Stimulated activated CD4-positive, alpha-beta T cell treated with anti-CD3 and anti-CD28 coated beads, Interleukin-1b, Interleukin-23, amount 100 ng/mL, for 4 hours (primary cell): ENCODE results near the gene PRDM4.
"Not testable (repeated sequence)": the region's sequence is repeated elsewhere in the genome, so short reads cannot be mapped to it uniquely, and the experiment has no call there.

Experiments used
- DNase-seq, 2 donors: peaks; one replicate each; pipeline ENCODE4 v3.0.0-alpha.2; 2020; ENCODE audit warnings: low read depth in 2 of 2

The PRDM4 gene

DNA sequence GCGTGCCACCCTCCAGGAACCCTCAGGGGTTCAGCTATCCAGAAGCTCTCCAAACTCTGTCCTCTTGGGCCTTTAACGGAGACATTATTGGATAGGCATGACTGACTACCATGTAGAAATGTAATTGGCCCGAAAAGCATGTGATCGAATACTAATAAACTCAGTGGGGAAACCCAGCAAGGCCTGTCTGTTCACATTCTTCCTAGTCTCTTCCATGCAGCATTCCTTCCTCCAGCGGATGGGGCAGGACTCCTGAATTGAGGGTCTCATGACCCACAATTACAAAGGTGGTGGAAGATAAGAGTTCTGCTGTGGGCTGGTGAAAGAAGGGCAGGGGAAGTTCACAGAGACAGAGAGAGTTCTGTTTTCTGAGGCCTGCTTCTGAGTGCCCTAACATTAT, 6.5 kb upstream of the PRDM4 start:
- no peak for DNase-seq

DNA sequence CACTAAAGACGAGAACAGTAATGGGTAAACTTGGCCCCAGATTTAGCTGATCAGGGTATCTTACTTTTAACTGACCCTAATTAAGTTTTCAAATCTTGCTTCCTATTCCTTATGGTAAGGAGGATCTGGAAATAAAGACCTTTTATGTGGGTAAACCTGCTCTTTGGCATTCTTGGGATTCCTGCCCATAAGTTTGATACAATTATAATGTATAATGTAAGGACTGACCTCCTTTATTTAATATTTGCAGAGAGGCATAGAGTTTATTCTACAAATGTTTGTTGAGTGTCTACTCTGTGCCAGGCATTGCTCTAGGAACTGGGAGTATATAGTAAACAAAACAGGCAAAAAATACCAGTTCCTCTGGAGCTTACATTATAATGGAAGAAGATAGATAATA, 4.4 kb upstream of the PRDM4 start:
- DNase-seq, result no peak

DNA sequence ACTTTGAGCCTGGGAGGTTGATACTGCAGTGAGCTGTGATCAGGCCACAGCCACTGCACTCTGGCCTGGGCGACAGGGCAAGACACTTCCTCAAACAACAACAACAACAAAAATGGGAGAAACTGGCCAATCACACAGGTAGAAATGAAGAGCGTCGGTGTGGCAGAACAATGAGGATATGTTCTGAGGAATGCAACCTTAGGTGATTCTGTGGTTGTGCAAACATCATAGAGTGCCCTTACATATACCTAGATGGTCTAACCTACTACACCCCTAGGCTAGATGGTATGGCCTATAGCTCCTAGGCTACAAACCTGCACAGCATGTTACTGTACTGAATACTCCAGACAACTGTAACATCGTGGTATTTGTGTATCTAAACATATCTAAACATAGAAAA, 3.7 kb upstream of the PRDM4 start:
- DNase-seq, result no peak

DNA sequence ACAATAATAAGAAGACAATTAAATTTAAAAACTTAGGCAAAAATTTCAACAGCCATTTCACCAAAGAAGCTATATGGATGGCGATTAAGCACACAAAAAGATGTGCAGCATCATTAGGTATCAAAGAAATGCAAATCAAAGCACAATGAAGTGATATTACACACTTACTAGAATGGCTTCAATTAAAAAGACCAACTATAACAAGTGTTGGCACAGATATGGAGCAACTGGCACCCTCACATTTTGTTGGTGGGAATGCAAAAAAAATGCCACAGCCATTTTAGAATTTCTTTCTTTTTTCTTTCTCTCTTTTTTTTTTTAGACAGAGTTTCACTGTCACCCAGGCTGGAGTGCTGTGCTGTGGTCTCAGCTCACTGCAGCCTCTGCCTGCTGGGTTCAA, 1.9 kb upstream of the PRDM4 start:
- no peak for DNase-seq

DNA sequence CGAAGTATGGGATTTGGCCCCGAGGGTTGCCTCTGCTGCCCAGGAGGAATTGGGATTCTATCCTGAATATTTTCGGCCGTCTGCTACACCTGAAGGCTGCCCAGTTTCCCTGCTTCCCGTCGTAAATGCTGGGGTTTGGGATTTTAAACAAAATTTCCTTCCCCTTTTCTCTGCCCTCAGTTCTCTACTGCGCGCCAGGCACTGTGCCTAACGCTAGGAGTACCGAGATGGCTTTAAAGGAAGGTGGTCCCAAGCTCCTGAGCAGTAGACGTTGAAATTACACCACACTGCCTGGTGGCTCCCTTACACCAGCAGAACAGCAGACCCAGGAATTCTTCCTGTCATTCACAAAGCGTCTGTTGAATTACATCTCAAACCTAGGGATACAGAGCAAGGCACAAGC, 566 bp upstream of the PRDM4 start:
- no peak for DNase-seq

DNA sequence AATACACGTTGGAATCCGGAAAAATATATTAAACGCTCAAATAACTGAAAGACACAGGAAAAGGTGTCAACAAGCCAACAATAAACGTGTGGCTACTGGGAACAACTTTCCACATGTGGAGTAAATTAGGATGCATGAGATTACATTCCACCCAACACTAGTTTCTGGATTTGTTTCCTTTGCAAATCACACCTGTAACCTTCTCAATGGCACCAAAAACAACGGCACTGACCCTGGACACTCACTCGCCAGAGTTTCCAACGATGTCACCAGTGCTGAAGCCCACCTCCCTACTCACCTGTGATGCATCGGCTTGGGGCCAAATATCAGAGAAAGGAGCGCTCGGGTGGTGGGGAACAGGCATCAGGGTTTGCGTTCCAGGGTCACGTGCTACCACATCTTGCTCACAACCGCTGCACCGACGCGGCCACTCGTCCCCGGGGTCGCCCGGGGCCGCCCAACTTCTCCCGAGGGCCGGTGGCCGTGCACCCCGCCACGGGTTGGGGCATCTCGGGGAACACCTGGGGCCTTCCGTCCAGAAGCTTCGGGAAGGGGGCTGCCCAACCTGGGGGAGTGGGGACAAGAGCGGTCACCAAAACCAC, 629 bp downstream of the PRDM4 start:
- DNase-seq, result peak in 1 of 2 donors; percentile 19

DNA sequence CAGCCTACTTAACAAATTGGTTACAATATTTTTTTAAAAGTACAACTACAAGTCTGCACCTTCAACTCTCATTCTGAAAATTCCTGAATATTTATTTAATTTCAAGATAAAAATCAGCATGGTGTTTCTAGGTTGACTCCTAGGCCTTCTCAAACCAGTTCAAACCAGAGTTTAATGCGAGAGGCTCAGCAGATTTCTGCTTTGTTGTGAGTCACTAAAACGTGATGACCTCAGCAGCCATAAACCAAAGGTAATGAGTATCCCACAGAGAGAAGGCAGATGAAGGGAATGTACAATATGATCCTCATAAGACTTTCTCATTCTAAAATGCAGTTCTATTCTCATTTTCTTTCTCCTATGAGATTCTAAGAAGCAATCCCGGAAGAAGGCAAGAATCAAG, 1.5 kb downstream of the PRDM4 start:
- peak in 1 of 2 donors; percentile 14 for DNase-seq

DNA sequence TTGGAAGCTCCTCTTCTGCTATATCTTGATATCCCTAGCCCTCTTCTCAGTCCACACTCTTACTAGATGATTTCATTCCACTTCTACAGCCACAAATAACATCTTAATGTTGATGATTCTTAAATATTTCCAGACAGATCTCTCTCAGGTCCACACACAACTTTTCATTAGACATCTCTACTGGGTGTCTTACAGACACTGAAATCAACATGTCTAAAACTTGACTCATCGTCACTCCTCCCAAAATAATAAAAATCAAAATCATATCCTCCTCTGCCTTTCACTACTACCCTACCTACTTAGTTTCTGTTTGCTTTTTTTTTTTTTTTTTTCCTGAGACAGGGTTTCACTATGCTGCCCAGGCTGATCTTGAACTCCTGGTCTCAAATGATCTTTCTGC, 11.9 kb downstream of the PRDM4 start:
- no peak for DNase-seq

DNA sequence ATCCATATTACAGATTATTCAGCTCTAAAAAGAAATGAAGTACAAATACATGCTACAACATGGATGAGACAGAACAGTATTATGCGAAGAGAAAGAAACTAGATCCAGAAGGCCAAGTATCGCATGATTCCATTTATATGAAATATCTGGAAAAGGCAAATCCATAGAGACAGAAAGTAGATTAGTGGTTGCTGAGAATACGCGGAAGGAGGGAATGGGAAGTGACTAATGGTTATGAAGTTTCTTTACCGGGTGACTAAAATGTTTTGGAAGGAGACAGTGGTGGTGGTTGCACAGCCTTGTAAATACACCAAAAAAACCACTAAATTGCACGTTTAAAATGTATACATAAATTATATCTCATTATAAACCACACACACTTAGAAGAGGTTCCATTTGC, 12.5 kb downstream of the PRDM4 start:
- DNase-seq, result no peak

DNA sequence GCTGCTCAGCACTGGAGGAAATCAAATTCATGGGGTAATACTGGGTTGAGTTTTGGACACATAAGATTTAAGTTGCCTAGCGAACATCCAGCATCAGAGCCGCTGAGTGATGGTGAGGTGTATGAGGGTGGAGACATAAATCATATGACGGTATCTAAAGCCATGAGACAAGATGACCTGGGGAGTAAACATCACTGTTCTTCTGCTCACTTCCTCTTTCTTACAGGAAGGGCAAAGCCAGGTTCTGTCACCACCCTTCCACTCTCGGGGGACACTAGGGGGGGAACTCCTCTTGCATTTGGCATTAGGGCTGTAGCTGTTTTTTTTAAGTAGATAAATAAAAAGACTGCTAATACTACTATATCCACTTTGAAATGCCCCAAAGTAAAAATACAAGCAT, 24.0 kb downstream of the PRDM4 start:
- DNase-seq, result no peak

DNA sequence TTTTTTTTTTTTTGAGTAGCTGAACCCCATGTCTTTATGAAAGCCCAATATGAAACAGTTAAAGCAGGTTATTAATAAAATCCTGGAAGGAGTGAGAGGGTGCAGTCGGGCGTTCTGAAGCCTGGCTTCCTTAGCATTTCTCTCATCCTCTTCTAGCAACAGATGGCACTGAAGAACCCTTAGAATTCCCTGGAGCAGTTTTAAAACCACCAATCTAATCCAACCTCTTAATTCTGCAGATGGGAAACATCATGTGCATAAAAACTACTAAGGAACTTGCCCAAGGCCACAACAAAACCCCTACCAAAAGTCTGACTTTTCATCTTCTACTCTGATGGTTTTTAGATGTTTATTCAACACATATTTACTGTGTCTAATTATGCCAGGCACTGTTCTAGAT, 25.2 kb downstream of the PRDM4 start:
- DNase-seq, result no peak

DNA sequence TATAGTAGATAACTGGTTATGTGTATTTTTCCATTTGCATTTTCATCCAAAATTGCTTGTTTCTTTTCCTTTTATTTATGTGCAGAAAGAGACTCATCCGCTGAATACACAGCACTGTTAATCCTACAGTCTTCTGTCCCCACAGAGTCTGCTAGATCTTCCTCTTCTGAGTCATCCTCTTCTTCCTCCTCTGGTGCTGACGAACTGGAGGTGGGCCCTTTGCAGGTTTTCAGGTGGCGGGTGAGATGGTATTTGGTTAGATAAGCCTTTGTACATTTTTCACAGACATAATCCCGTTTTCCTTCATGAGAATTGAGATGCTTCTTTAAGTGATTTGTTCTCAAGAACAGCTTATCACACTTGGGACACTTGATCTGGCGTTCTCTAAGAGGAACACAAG, 26.8 kb downstream of the PRDM4 start:
- DNase-seq, result no peak

DNA sequence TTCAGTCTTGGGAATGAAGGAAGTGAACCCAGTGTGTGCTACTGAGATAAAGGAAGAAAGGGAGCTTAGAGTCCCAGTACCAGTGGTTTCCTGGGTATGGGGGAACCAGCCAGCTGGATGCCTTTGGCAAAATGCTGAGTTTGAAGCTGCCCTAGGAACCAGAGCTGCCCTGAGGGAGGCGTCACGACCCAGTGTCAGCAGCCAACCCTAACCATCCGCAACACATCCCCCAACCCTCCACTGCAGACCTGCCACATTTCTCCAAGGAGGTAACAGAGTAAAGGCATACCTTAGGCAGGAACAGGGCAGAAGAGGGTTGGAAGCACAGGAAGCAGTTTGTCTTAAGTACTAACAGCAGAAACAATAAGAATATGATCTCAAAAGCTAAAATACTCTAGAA, 28.6 kb downstream of the PRDM4 start:
- no peak for DNase-seq

DNA sequence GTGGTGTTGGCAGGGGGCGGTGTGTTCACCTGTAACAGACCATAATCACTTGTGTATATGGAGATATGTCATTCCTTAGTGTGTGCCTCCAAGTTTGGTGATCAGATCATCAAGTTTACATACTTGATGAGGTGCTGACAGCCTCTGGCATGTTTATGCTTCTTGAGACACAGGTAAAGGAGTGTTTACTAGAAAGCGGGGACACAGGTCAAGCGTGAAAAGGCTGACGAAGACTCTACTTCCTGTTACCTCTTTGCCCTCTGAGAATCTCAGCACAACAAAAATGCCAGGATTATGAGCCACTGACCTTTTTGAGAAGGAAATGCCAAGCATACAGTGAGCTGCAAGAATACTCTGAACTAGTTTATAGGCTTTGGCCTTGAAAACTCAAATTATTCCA, 29.6 kb downstream of the PRDM4 start:
- DNase-seq, result no peak

DNA sequence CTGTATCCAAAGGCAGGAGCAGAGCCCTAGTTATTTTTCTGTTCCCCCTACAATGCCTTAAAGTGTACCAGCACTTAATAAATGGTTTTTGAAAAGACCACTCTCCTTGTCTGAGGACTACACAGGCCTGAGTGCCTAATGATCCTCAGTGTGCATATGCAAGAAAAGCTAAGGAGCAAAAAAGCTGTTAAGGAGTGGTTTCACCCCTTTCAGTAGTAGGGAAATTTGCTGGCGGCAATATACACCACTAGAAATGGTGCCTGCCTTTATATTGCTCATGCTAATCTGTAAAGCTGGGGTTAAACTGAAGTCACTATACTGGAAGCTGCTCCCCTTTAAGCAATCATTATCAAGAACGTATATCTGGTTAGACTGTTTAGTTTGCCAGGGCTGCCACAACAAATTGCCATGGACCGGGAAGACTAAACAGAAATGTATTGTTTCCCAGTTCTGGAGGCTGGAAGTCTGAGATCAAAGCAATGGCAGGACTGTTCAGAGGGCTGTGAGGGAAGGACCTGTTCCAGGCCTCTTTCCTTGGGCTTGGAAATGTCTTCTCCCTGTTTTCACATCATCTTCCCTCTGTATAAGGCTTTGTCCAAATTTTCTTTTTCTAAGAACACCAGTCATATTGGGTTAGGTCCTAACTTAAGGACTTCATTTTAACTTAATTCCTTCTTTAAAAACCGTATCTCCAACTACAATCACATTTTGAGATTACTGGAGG, 30.2 kb downstream of the PRDM4 start:
- DNase-seq, result no peak

DNA sequence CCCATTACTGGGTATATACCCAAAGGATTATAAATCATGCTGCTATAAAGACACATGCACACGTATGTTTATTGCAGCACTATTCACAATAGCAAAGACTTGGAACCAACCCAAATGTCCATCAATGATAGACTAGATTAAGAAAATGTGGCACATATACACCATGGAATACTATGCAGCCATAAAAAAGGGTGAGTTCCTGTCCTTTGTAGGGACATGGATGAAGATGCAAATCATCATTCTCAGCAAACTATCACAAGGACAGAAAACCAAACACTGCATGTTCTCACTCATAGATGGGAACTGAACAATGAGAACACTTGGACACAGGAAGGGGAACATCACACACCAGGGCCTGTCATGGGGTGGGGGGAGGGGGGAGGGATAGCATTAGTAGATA, 33.2 kb downstream of the PRDM4 start:
- not testable (repeated sequence) for DNase-seq

DNA sequence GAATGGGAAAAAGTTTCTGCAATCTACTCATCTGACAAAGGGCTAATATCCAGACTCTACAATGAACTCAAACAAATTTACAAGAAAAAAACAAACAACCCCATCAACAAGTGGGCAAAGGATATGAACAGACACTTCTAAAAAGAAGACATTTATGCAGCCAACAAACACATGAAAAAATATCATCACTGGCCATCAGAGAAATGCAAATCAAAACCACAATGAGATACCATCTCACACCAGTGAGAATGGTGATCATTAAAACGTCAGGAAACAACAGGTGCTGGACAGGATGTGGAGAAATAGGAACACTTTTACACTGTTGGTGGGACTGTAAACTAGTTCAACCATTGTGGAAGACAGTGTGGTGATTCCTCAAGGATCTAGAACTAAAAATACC, 33.6 kb downstream of the PRDM4 start:
- not testable (repeated sequence) for DNase-seq

DNA sequence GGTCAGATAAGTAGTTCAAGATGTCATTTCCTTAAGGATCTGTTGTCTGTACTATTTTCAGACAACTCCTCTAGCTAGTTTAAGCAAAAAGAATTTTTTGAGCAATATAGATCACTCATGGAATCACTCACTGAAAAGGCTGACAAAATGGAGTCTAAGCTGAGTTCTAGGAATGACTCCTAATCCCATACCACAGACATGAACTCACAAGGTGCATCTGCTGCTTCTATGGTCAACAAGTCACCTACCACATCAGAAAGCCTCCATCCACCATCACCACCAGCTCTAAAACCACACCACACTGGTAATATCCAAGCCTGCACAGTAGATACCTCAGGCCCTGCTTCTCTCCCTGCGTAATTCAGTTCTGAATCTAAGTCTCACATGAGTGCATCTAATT, 42.3 kb downstream of the PRDM4 start:
- DNase-seq, result no peak

DNA sequence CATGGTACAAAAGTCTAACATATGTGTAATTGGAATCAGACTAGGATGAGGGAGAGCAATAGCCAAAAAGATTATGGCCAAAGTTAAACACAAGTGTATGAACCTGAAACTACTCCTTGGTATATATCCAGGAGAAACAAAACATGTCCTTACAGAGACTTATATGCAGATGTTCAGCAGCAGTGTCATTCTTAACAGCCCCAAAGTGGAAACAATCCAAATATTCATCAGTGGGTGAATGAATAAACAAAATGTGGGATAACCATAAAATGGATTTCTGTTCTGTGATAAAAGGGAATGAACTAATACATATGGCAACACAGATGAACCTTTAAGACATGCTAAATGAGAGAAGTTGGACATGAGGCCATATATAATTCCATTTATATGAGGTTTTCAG, 45.2 kb downstream of the PRDM4 start:
- no peak for DNase-seq

DNA sequence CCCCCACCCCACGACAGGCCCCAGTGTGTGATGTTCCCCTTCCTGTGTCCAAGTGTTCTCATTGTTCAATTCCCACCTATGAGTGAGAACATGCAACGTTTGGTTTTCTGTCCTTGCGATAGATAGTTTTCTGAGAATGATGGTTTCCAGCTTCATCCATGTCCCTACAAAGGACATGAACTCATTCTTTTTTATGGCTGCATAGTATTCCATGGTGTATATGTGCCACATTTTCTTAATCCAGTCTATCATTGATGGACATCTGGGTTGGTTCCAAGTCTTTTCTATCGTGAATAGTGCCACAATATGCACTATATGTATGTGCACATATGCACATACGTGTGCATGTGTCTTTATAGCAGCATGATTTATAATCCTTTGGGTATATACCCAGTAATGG, 55.4 kb downstream of the PRDM4 start:
- not testable (repeated sequence) for DNase-seq

DNA sequence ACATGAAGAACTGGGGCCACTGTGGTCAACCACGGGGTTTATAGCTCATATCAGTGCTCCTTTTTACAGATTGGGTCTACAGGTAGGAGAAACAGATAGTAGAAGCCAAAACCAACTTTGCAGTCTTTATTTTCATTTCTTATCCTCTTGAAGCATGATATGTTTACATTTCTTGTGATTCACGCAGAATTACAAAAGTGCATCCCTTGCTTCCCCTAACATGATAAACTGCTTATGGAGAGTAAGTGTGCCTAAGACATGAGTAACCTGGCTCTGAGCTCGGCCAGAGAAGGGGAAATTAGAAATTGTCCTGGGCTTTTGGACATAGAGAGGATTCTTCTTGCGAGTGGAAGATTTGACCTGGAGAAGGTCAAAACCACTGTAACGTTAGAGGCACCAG, 56.9 kb downstream of the PRDM4 start:
- DNase-seq, result no peak

DNA sequence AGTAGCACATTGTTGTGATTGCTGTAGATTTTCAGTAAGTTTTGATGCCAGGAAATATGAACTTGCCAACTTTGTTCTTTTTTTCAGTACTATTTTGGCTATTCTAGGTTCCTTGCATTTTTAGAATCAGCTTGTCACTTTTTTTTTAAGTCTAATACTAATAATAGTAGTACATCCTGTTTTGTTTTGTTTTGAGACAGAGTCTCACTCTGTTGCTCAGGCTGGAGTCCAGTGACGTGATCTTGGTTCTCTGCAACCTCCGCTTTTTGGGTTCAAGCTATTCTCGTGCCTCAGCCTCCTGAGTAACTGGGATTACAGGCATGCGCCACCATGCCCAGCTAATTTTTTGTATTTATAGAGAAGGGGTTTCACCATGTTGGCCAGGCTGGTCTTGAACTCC, 58.8 kb downstream of the PRDM4 start:
- no peak for DNase-seq

DNA sequence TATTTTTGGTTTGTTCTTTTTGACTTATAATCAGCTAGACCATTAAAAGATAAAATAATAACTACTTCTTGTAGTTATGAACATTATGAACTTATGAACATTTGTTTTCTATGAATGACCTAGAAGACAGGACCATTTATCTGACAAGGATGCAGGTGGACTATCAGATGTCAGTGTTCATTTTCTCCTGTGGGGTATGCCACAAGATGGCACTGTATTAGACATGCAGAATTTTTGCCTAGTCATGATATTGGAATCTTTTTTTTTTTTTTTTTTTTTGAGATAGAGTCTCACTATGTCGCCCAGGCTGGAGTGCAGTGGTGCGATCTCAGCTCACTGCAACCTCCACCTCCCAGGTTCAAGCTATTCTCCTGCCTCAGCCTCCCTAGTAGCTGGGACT, 65.2 kb downstream of the PRDM4 start:
- not testable (repeated sequence) for DNase-seq
